ENCODE results near the gene TENM3.

- TF ChIP-seq CTCF (IDR thresholded peaks at IDR 0.05) (no peak), POLR2A (IDR thresholded peaks at IDR 0.05) (no peak), POLR2AphosphoS5 (IDR thresholded peaks at IDR 0.05) (no peak)
These were observed 71.3 kb downstream of the TENM3 start for GRCh38 chr4:182314537-182314936.
